ENCODE data around the gene GPR152. TPM values are rescaled to one million over a fixed set of nuclear protein-coding genes. Genes with fewer than 3 reads are reported as not detected.

GPR152 gene
- total RNA-seq, 2 donors from 2014 or later = not detected

- Mint-ChIP-seq H3K4me3 (peak overlapping the region; percentile 46), H3K4me1 (peaks cover 3% of the 10 kb centered on the region), H3K9me3 (no peaks in the 10 kb centered on the region), H3K36me3 (ENCODE audit: low read depth) (no peaks in the 10 kb centered on the region), H3K27me3 (ENCODE audit: insufficient read depth) (peaks cover 5% of the 10 kb centered on the region), H3K27ac (no peak overlapping the region)
- H3K4me1 ChIP-seq (ENCODE audit: control insufficient read depth, insufficient read depth, low read length) = no peaks in the 10 kb centered on the region
- TF ChIP-seq CTCF (conservative IDR thresholded peaks at IDR 0.05) = no peak
- peaks cover 5% of the 10 kb centered on the region for H3K27me3 ChIP-seq (ENCODE audit: control insufficient read depth, insufficient read depth, low read length, poor library complexity, severe bottlenecking)
- DNase-seq = no peak
- WGBS, 2 experiments (ENCODE audit: insufficient coverage in 1 of 2, insufficient read length in 1 of 2) = 83 to 86% methylated on average over 20 to 22 of the region's 22 CpGs
- no peak overlapping the region for H3K27ac ChIP-seq (ENCODE audit: low read depth, low read length)
- no peaks in the 10 kb centered on the region for H3K36me3 ChIP-seq (ENCODE audit: control insufficient read depth, insufficient read depth, low read length)
- H3K9me3 ChIP-seq (ENCODE audit: control insufficient read depth, low read length) = no peaks in the 10 kb centered on the region
- H3K9ac ChIP-seq (ENCODE audit: extremely low read depth, low read length, poor library complexity, severe bottlenecking) = no peak overlapping the region
- H3K4me3 ChIP-seq (ENCODE audit: low read length) = no peak overlapping the region
Observed at GRCh38 chr11:67421430-67422031, 31.0 kb downstream of the GPR152 start.

- Mint-ChIP-seq H3K27ac (no peak overlapping the region), H3K27me3 (ENCODE audit: insufficient read depth) (peaks cover 7% of the 10 kb centered on the region), H3K4me1 (peaks cover 10% of the 10 kb centered on the region), H3K4me3 (peak overlapping the region; percentile 46), H3K9me3 (no peaks in the 10 kb centered on the region), H3K36me3 (ENCODE audit: low read depth) (no peaks in the 10 kb centered on the region)
- peak; percentile 18 for TF ChIP-seq CTCF (conservative IDR thresholded peaks at IDR 0.05)
- Histone ChIP-seq H3K36me3 (ENCODE audit: control insufficient read depth, insufficient read depth, low read length) (no peaks in the 10 kb centered on the region), H3K4me1 (ENCODE audit: control insufficient read depth, insufficient read depth, low read length) (no peaks in the 10 kb centered on the region), H3K27me3 (ENCODE audit: control insufficient read depth, insufficient read depth, low read length, poor library complexity, severe bottlenecking) (peaks cover 5% of the 10 kb centered on the region), H3K9me3 (ENCODE audit: control insufficient read depth, low read length) (no peaks in the 10 kb centered on the region), H3K4me3 (ENCODE audit: low read length) (peak overlapping the region; percentile 69), H3K9ac (ENCODE audit: extremely low read depth, low read length, poor library complexity, severe bottlenecking) (peak overlapping the region; percentile 41), H3K27ac (ENCODE audit: low read depth, low read length) (no peak overlapping the region)
- DNase-seq = peak; percentile 100
- 1 to 4% methylated on average over 11 to 97 of the region's 97 CpGs for WGBS, 2 experiments (ENCODE audit: insufficient coverage in 1 of 2, insufficient read length in 1 of 2)
Observed at GRCh38 chr11:67420646-67421429, 31.7 kb downstream of the GPR152 start.

GRCh38 chr11:67420147-67420645, 32.3 kb downstream of the GPR152 start:
- Histone ChIP-seq H3K4me1 (ENCODE audit: control insufficient read depth, insufficient read depth, low read length) (no peaks in the 10 kb centered on the region), H3K36me3 (ENCODE audit: control insufficient read depth, insufficient read depth, low read length) (no peaks in the 10 kb centered on the region), H3K4me3 (ENCODE audit: low read length) (peak overlapping the region; percentile 69), H3K27me3 (ENCODE audit: control insufficient read depth, insufficient read depth, low read length, poor library complexity, severe bottlenecking) (peaks cover 6% of the 10 kb centered on the region), H3K27ac (ENCODE audit: low read depth, low read length) (no peak overlapping the region), H3K9me3 (ENCODE audit: control insufficient read depth, low read length) (no peaks in the 10 kb centered on the region), H3K9ac (ENCODE audit: extremely low read depth, low read length, poor library complexity, severe bottlenecking) (peak overlapping the region; percentile 6)
- Mint-ChIP-seq H3K27me3 (ENCODE audit: insufficient read depth) (peaks cover 7% of the 10 kb centered on the region), H3K36me3 (ENCODE audit: low read depth) (no peaks in the 10 kb centered on the region), H3K4me1 (peaks cover 10% of the 10 kb centered on the region), H3K4me3 (peak overlapping the region; percentile 46), H3K27ac (no peak overlapping the region), H3K9me3 (no peaks in the 10 kb centered on the region)
- DNase-seq = no peak
- WGBS, 2 experiments (ENCODE audit: insufficient coverage in 1 of 2, insufficient read length in 1 of 2) = 47 to 88% methylated on average over 5 to 15 of the region's 15 CpGs
- TF ChIP-seq CTCF (conservative IDR thresholded peaks at IDR 0.05) = no peak

All from endodermal cell (in vitro differentiated cells).